ENCODE results near the gene SYT1. TPM values are rescaled to one million over a fixed set of nuclear protein-coding genes. Genes with fewer than 3 reads are reported as not detected.
A peak's percentile ranks its signal among the peaks of the same experiment; 100 is the strongest.
"Not testable (repeated sequence)": the region's sequence is repeated elsewhere in the genome, so short reads cannot be mapped to it uniquely, and the experiment has no call there.

SYT1 gene
- total RNA-seq (100 to 1,000 TPM in 1 of 2 donors, 10 to 100 TPM in 1; 38.0 to 100 TPM), polyA plus RNA-seq (ENCODE audit: insufficient read length in 2 of 2) (100 to 1,000 TPM in 1 of 2 donors, 10 to 100 TPM in 1; 95.2 to 113 TPM)
- long read RNA-seq, donor 1, full-length matches to known transcripts: 29 of 41 reads
- long read RNA-seq, donor 1, partial matches to known transcripts: 12 of 41 reads
- long read RNA-seq, donor 1, other reads (novel, unspliced or antisense): 0 of 41 reads
- long read RNA-seq, donor 2, full-length matches to known transcripts: 2 of 2 reads
- long read RNA-seq, donor 2, partial matches to known transcripts: 0 of 2 reads
- long read RNA-seq, donor 2, other reads (novel, unspliced or antisense): 0 of 2 reads
- long read RNA-seq, donor 3, full-length matches to known transcripts: 6 of 23 reads
- long read RNA-seq, donor 3, partial matches to known transcripts: 17 of 23 reads
- long read RNA-seq, donor 3, other reads (novel, unspliced or antisense): 0 of 23 reads
- long read RNA-seq, donor 4: 0 reads

DNA sequence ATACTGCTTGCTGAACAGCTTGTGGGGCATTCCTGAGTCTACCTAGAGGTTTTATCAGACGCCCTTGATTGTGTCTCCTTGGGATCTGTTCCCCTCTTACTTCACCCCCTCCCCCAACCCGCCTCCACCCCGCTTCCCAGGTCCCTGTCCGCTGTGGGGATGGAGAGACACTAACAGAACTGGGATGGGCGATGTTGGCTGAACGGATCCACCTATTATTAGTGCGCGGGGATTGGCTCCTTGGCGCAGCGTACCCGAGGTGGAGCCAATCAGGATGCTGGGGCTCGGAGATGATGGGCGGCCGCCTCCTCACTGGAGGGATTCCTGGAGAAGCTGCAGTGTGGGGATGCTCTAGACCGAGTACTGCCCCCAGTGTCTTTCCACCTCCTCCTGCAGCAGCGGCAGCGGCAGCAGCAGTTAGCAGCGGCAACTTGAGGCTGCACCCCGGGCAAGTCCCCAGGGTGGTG is at the start of gene SYT1:
Gene SYT1, plus strand, starts transcription at position 372 of the 467 bp plus-strand sequence.
- Histone ChIP-seq H3K27me3 (ENCODE audit: control insufficient read depth, insufficient read depth, low read length) (no peaks in the 10 kb centered on the region), H3K9me3 (ENCODE audit: control insufficient read depth, insufficient read depth, low read length) (no peaks in the 10 kb centered on the region), H3K36me3 (ENCODE audit: control insufficient read depth, insufficient read depth, low read length) (no peaks in the 10 kb centered on the region), H3K4me3 (ENCODE audit: low read depth, low read length) (peak within 1 kb of the TSS; percentile 81), H3K27ac (ENCODE audit: low read depth, low read length) (peak within 1 kb of the TSS; percentile 71), H3K4me1 (ENCODE audit: control insufficient read depth, insufficient read depth, low read length) (peaks cover 14% of the 10 kb centered on the region)
- WGBS (ENCODE audit: insufficient coverage): 0% methylated on average over 9 of the region's 19 CpGs
- peak; percentile 77 to 99 (median 83) for DNase-seq (ENCODE audit: low read depth in 4 of 6, low spot score in 6 of 6)

DNA sequence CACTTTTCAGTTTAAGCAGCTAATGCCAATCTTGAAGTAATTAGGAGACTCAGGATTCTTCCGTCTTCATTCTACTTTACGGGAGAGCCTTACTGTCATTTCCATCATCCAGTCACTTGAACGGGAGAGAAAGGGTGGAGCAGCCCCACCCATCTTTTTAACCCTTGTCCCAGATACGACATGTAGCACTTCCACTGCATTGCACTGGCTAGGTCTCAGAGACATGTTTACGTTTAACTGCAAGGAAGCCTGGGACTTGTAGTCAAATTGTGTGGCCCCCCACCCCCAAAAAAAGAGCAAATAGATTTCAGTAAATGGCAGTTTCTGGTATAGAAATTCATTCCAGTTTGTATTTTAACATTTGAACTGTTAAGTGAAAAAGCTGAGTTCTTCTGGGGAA is 46.1 kb upstream of the SYT1 start:
- Histone ChIP-seq H3K27ac (ENCODE audit: low read depth, low read length) (no peak overlapping the region), H3K4me3 (ENCODE audit: low read depth, low read length) (no peak overlapping the region), H3K9me3 (ENCODE audit: control insufficient read depth, insufficient read depth, low read length) (no peaks in the 10 kb centered on the region), H3K36me3 (ENCODE audit: control insufficient read depth, insufficient read depth, low read length) (no peaks in the 10 kb centered on the region), H3K27me3 (ENCODE audit: control insufficient read depth, insufficient read depth, low read length) (no peaks in the 10 kb centered on the region), H3K4me1 (ENCODE audit: control insufficient read depth, insufficient read depth, low read length) (no peaks in the 10 kb centered on the region)
- peak in 1 of 6 donors; percentile 8 for DNase-seq (ENCODE audit: low read depth in 4 of 6, low spot score in 6 of 6)
- WGBS (ENCODE audit: insufficient coverage): 47% methylated on average over 3 of the region's 5 CpGs

GRCh38 chr12:78820946-78821345 is 43.6 kb upstream of the SYT1 start:
- no peaks in the 10 kb centered on the region for H3K36me3 ChIP-seq (ENCODE audit: control insufficient read depth, insufficient read depth, low read length)
- no peaks in the 10 kb centered on the region for H3K4me1 ChIP-seq (ENCODE audit: control insufficient read depth, insufficient read depth, low read length)
- no peak for DNase-seq (ENCODE audit: low read depth in 4 of 6, low spot score in 6 of 6)
- 100% methylated on average over 1 of the region's 2 CpGs for WGBS (ENCODE audit: insufficient coverage)
- no peak overlapping the region for H3K27ac ChIP-seq (ENCODE audit: low read depth, low read length)
- H3K27me3 ChIP-seq (ENCODE audit: control insufficient read depth, insufficient read depth, low read length): no peaks in the 10 kb centered on the region
- no peak overlapping the region for H3K4me3 ChIP-seq (ENCODE audit: low read depth, low read length)
- H3K9me3 ChIP-seq (ENCODE audit: control insufficient read depth, insufficient read depth, low read length): no peaks in the 10 kb centered on the region

- H3K4me3 ChIP-seq (ENCODE audit: low read depth, low read length): no peak overlapping the region
- no peaks in the 10 kb centered on the region for H3K27me3 ChIP-seq (ENCODE audit: control insufficient read depth, insufficient read depth, low read length)
- no peaks in the 10 kb centered on the region for H3K4me1 ChIP-seq (ENCODE audit: control insufficient read depth, insufficient read depth, low read length)
- no peaks in the 10 kb centered on the region for H3K36me3 ChIP-seq (ENCODE audit: control insufficient read depth, insufficient read depth, low read length)
- no peak for DNase-seq (ENCODE audit: low read depth in 4 of 6, low spot score in 6 of 6)
- H3K9me3 ChIP-seq (ENCODE audit: control insufficient read depth, insufficient read depth, low read length): no peaks in the 10 kb centered on the region
- no peak overlapping the region for H3K27ac ChIP-seq (ENCODE audit: low read depth, low read length)
Measured at GRCh38 chr12:78824918-78825317, 39.7 kb upstream of the SYT1 start.

GRCh38 chr12:78829690-78830089 is 34.9 kb upstream of the SYT1 start:
- Histone ChIP-seq H3K4me3 (ENCODE audit: low read depth, low read length) (no peak overlapping the region), H3K4me1 (ENCODE audit: control insufficient read depth, insufficient read depth, low read length) (no peaks in the 10 kb centered on the region), H3K27ac (ENCODE audit: low read depth, low read length) (no peak overlapping the region), H3K9me3 (ENCODE audit: control insufficient read depth, insufficient read depth, low read length) (no peaks in the 10 kb centered on the region), H3K27me3 (ENCODE audit: control insufficient read depth, insufficient read depth, low read length) (no peaks in the 10 kb centered on the region), H3K36me3 (ENCODE audit: control insufficient read depth, insufficient read depth, low read length) (no peaks in the 10 kb centered on the region)
- DNase-seq (ENCODE audit: low read depth in 4 of 6, low spot score in 6 of 6): no peak
- WGBS (ENCODE audit: insufficient coverage): no CpG with 5 or more reads among the region's 2 CpGs

DNA sequence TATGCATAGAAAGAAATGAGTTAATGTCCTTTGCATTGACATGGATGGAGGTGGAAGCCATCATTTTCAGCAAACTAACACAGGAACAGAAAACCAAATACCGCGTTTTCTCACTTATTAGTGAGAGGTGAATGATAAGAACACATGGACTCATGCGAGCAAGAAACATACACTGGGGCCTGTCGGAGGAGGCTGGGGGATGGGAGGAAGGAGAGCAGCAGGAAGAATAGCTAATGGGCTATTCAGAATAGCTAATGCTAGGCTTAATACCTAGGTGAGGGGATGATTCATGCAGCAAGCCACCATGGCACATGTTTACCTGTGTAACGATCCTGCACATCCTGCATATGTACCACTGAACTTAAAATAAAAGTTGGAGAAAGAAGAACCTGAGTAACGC is 29.1 kb upstream of the SYT1 start:
- H3K4me3 ChIP-seq (ENCODE audit: low read depth, low read length): no peak overlapping the region
- no peaks in the 10 kb centered on the region for H3K36me3 ChIP-seq (ENCODE audit: control insufficient read depth, insufficient read depth, low read length)
- H3K4me1 ChIP-seq (ENCODE audit: control insufficient read depth, insufficient read depth, low read length): no peaks in the 10 kb centered on the region
- DNase-seq (ENCODE audit: low read depth in 4 of 6, low spot score in 6 of 6): no peak
- 90% methylated on average over 2 of the region's 6 CpGs for WGBS (ENCODE audit: insufficient coverage)
- H3K9me3 ChIP-seq (ENCODE audit: control insufficient read depth, insufficient read depth, low read length): no peaks in the 10 kb centered on the region
- no peaks in the 10 kb centered on the region for H3K27me3 ChIP-seq (ENCODE audit: control insufficient read depth, insufficient read depth, low read length)
- no peak overlapping the region for H3K27ac ChIP-seq (ENCODE audit: low read depth, low read length)

DNA sequence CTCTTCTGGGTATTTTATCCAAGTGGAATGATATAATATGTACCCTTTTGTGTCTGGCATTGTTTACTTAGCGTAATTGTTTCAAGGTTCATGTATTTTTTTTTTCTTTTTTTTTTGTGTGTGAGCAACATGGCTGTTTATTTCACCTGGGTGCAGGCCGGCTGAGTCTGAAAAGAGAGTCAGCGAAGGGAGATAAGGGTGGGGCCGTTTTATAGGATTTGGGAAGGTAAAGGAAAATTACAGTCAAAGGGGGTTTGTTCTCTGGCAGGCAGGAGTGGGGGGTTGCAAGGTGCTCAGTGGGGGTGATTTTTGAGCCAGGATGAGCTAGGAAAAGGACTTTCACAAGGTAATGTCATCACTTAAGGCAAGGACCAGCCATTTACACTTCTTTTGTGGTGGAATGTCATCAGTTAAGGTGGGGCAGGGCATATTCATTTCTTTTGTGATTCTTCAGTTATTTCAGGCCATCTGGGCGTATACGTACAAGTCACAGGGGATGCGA is 24.0 kb upstream of the SYT1 start:
- WGBS (ENCODE audit: insufficient coverage): 83% methylated on average over 2 of the region's 7 CpGs
- not testable (repeated sequence) for H3K27ac ChIP-seq (ENCODE audit: low read depth, low read length); H3K4me3 ChIP-seq (ENCODE audit: low read depth, low read length); DNase-seq (ENCODE audit: low read depth in 4 of 6, low spot score in 6 of 6); H3K9me3 ChIP-seq (ENCODE audit: control insufficient read depth, insufficient read depth, low read length); H3K27me3 ChIP-seq (ENCODE audit: control insufficient read depth, insufficient read depth, low read length); H3K36me3 ChIP-seq (ENCODE audit: control insufficient read depth, insufficient read depth, low read length); H3K4me1 ChIP-seq (ENCODE audit: control insufficient read depth, insufficient read depth, low read length)

DNA sequence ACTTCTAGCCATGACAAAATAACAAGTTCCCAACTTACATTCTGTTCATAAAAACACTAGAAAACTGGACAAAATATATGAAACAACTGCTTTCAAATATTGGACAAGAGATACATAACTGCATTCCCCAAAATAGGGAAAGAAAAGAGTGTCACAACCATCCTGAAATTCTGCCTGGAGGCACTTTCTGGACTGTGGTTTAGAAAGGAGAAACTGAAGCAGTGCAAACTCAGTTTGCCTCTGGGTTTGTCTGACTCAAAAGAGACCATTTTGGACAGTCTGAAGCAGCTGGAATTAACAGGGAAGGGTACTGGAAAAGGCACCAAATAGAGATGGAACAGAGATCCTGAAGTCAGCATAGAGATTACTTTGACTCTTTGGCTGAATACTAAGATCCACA is 11.3 kb upstream of the SYT1 start:
- Histone ChIP-seq H3K27ac (ENCODE audit: low read depth, low read length) (no peak overlapping the region), H3K4me1 (ENCODE audit: control insufficient read depth, insufficient read depth, low read length) (no peaks in the 10 kb centered on the region), H3K9me3 (ENCODE audit: control insufficient read depth, insufficient read depth, low read length) (peaks cover 4% of the 10 kb centered on the region), H3K36me3 (ENCODE audit: control insufficient read depth, insufficient read depth, low read length) (no peaks in the 10 kb centered on the region), H3K27me3 (ENCODE audit: control insufficient read depth, insufficient read depth, low read length) (no peaks in the 10 kb centered on the region), H3K4me3 (ENCODE audit: low read depth, low read length) (no peak overlapping the region)
- DNase-seq (ENCODE audit: low read depth in 4 of 6, low spot score in 6 of 6): no peak

DNA sequence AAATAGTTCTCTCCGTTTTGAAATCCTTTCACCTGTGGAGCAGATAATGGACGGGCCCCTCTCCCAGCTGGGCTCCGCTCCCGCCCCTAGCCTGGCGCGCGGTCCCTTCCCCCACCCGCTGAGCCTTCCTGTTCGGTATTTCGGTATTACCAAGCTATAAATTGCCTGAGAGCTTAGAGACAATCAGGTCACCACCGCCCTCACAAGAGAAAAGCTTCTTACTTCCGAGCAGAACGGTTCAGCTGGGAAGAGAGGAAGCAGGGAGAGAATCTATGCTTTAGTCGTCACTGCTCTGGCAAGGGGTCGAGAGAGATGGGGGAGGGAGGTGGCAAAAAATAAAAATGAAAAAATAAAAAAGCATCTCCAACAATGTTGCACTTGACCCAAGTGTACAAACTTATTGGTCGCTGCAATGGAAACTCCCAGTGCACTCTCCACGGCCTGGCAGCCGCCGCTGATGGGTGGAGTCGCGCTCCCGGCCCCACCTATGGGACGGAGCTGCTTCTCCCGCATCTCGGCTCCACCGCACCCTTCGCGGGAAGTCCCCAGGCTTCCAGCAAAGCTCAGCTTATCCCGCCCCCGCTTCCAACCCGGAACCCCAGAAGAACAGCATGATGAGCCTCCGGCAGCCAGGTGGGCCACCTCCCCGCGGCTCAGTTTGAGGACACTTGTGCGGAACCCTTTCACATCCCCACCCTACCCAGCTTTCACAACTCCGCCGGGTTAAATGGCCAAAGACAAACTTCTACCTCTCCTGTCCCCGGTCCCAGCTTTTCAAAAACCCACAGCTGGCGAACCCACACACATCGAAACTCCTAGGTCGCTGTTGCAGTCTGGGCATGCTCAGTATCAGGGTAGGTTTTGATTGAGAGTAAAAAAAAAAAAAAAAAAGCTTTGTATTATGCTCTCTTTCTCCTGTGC is 832 bp upstream of the SYT1 start:
- H3K27ac ChIP-seq (ENCODE audit: low read depth, low read length): peak overlapping the region; percentile 71
- under 1% methylated on average over 31 of the region's 41 CpGs for WGBS (ENCODE audit: insufficient coverage)
- peak in 4 of 6 donors; percentile 11 to 79 (median 51) for DNase-seq (ENCODE audit: low read depth in 4 of 6, low spot score in 6 of 6)

More for the DNA sequence above, 832 bp upstream of the SYT1 start:
- no peaks in the 10 kb centered on the region for H3K9me3 ChIP-seq (ENCODE audit: control insufficient read depth, insufficient read depth, low read length)
- peaks cover 14% of the 10 kb centered on the region for H3K4me1 ChIP-seq (ENCODE audit: control insufficient read depth, insufficient read depth, low read length)
- H3K4me3 ChIP-seq (ENCODE audit: low read depth, low read length): peak overlapping the region; percentile 81
- H3K36me3 ChIP-seq (ENCODE audit: control insufficient read depth, insufficient read depth, low read length): no peaks in the 10 kb centered on the region
- no peaks in the 10 kb centered on the region for H3K27me3 ChIP-seq (ENCODE audit: control insufficient read depth, insufficient read depth, low read length)
